ENCODE data around the gene C10orf120. TPM values are rescaled to one million over a fixed set of nuclear protein-coding genes. Genes with fewer than 3 reads are reported as not detected.

C10orf120 gene
- total and polyA plus RNA-seq, 10 of the 15 experiments (the other 5 are each of a cell fraction or from before 2014, with no cell fraction given) = not detected

GRCh38 chr10:122665329-122665860 is 34.3 kb downstream of the C10orf120 start:
- CTCF ChIA-PET = no interaction called here

GRCh38 chr10:122664501-122664900 is 35.1 kb downstream of the C10orf120 start:
- intact Hi-C loops (cut with micrococcal nuclease; ENCODE audit: unreplicated experiment) (no loop called here), in situ Hi-C loops (cut with MboI) (no loop called here)
- no peak overlapping the region for H3K4me3 ChIP-seq
- SMC1A ChIA-PET (ENCODE audit: uncharacterized antibody, unreplicated experiment) = no interaction called here
- H3K27ac ChIP-seq (ENCODE audit: control insufficient read depth, insufficient read depth) = no peak overlapping the region
- no TSS peak for BruUV-seq (replicated peaks)
- RAD21 ChIA-PET (ENCODE audit: unreplicated experiment) = no interaction called here
- H3K4me1 ChIP-seq (ENCODE audit: control insufficient read depth, insufficient read depth, low read length) = no peaks in the 10 kb centered on the region
- H3K9me3 ChIP-seq (replicated peaks; ENCODE audit: control insufficient read depth, insufficient read depth, low read length) = no peaks in the 10 kb centered on the region
- H3K27me3 ChIP-seq (replicated peaks in 1 of 2; ENCODE audit: control insufficient read depth in 2 of 2, insufficient read depth in 2 of 2, low read length in 1 of 2) = peaks cover 6 to 7% of the 10 kb centered on the region in 2 experiments
- H3K4me2 ChIP-seq (ENCODE audit: control insufficient read depth, insufficient read depth) = no peak overlapping the region
- H4K20me1 ChIP-seq (ENCODE audit: control insufficient read depth, insufficient read depth) = no peaks in the 10 kb centered on the region
- ATAC-seq (no peak), FAIRE-seq (no peak), DNase-seq (ENCODE audit: low read depth, low spot score) (no peak)
- H2AFZ ChIP-seq (ENCODE audit: control insufficient read depth, low read depth, low read length) = no peak overlapping the region
- POLR2A ChIA-PET = no interaction called here
- no peaks in the 10 kb centered on the region for H3K36me3 ChIP-seq (ENCODE audit: control insufficient read depth in 2 of 2, insufficient read depth in 2 of 2, low read length in 1 of 2)
- 1% methylated on average over 8 of the region's 8 CpGs for WGBS (ENCODE audit: insufficient coverage, insufficient replicate concordance, low lambda C conversion rate, missing lambda C conversion rate)
- no peaks in the 10 kb centered on the region for H3K79me2 ChIP-seq (ENCODE audit: control insufficient read depth, insufficient read depth, low read length)
- CTCF ChIA-PET = no interaction called here
- H3K9ac ChIP-seq (ENCODE audit: control insufficient read depth, insufficient read depth, low read length) = no peak overlapping the region
- no peak for TF ChIP-seq CREB1 (IDR thresholded peaks at IDR 0.05; ENCODE audit: low read depth)
- no peak for TF ChIP-seq ZNF592 (IDR thresholded peaks at IDR 0.05)
- no peak for TF ChIP-seq BCLAF1 (IDR thresholded peaks at IDR 0.05)
- no peak for TF ChIP-seq SMC3 (IDR thresholded peaks at IDR 0.05; ENCODE audit: borderline replicate concordance, low read length)
- no peak for TF ChIP-seq POLR2AphosphoS5 (IDR thresholded peaks at IDR 0.05; ENCODE audit: low read length)
- TF ChIP-seq NRF1 (conservative IDR thresholded peaks at IDR 0.05; ENCODE audit: low read depth, low read length) = no peak
- no peak for TF ChIP-seq RELB (IDR thresholded peaks at IDR 0.05; ENCODE audit: low read depth)
- TF ChIP-seq CHD4 (IDR thresholded peaks at IDR 0.05) = no peak

More at GRCh38 chr10:122665329-122665860, 34.3 kb downstream of the C10orf120 start:
- no peaks in the 10 kb centered on the region for H3K36me3 ChIP-seq (ENCODE audit: control insufficient read depth in 2 of 2, insufficient read depth in 2 of 2, low read length in 1 of 2)
- H4K20me1 ChIP-seq (ENCODE audit: control insufficient read depth, insufficient read depth) = no peaks in the 10 kb centered on the region
- no peak overlapping the region for H3K9ac ChIP-seq (ENCODE audit: control insufficient read depth, insufficient read depth, low read length)
- H3K9me3 ChIP-seq (replicated peaks; ENCODE audit: control insufficient read depth, insufficient read depth, low read length) = no peaks in the 10 kb centered on the region
- H3K79me2 ChIP-seq (ENCODE audit: control insufficient read depth, insufficient read depth, low read length) = no peaks in the 10 kb centered on the region
- in situ Hi-C loops (cut with MboI) = no loop called here
- H2AFZ ChIP-seq (ENCODE audit: control insufficient read depth, low read depth, low read length) = no peak overlapping the region
- ChIA-PET RAD21 (ENCODE audit: unreplicated experiment) (no interaction called here), POLR2A (no interaction called here), SMC1A (ENCODE audit: uncharacterized antibody, unreplicated experiment) (no interaction called here)
- DNase-seq (ENCODE audit: low read depth, low spot score) (no peak), ATAC-seq (no peak), FAIRE-seq (no peak)
- intact Hi-C loops (cut with micrococcal nuclease; ENCODE audit: unreplicated experiment) = no loop called here
- WGBS (ENCODE audit: insufficient coverage, insufficient replicate concordance, low lambda C conversion rate, missing lambda C conversion rate) = 7% methylated on average over 7 of the region's 7 CpGs
- H3K4me1 ChIP-seq (ENCODE audit: control insufficient read depth, insufficient read depth, low read length) = no peaks in the 10 kb centered on the region
- no TSS peak for BruUV-seq (replicated peaks)
- no peak for TF ChIP-seq YY1 (IDR thresholded peaks at IDR 0.05; ENCODE audit: low read depth, low read length)
- no peak overlapping the region for H3K4me2 ChIP-seq (ENCODE audit: control insufficient read depth, insufficient read depth)
- H3K27me3 ChIP-seq (replicated peaks in 1 of 2; ENCODE audit: control insufficient read depth in 2 of 2, insufficient read depth in 2 of 2, low read length in 1 of 2) = peaks cover 4 to 7% of the 10 kb centered on the region in 2 experiments
- H3K27ac ChIP-seq (ENCODE audit: control insufficient read depth, insufficient read depth) = no peak overlapping the region
- H3K4me3 ChIP-seq = no peak overlapping the region

Data from GM12878 (cell line).